HG03066 (cell line): Measurements from ENCODE around the gene CD6.

Experiments used
- ATAC-seq: cut with Tn5 transposase; IDR thresholded peaks from one replicate; pipeline ENCODE4 v1.9.1; 2021; ENCODE audit warnings: low read depth; ENCODE audit not compliant: unreplicated experiment

Gene CD6

DNA sequence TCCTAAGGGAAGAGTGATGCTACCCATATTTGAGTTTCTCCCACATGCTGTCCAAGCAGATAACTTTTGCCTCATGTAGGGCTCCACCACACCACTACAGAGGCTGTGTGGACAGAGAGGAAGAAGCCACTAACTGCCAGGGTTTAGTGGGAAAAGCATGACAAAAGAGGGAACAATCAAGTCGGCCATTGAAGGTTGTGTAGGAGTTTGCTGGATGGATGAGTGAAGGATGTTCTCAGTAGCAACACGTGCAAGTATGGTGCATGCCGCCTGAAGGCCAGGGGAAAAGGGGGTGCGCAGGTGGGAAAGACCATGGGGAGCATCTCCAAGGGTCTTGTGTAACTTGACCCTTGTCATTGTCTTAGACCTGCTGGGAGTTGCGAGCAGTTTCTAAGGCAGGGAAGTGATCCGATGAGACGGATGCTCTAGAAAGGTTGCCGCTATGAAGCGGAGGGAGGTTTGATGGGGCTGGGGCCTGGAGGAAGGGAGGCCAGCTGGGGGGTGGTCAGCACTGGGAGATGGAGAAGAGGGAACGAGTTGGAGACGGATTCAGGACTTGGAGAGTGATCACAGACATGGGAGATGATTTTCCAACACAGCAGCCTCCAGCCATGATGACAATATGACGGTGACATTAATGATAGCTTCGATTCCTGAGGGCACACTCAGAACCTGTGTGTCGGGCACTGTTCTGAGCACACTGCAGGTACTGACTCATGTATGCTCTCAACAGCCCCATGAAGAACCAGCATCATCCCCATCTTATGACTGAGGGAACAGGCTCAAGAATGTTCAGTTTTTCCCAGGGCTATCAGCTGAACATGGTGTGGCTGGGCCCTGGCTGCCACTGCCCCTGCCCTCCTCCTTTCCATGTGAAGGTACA lies 53.7 kb downstream of the CD6 start:
- ATAC-seq: no peak

DNA sequence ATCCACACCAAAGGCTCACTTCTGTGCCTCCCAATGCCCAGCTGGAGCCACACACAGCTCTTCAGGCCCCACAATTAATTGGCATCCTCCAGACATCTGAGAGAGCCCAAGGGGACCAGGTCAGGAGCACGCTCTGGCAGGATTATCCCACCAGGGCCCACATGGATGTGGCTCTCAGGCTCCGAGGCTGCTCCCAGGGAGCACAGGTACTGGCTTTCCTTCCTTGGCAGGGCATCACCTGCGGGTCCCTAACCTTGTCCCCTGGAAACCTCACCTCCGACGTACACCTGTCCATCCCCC lies 54.3 kb downstream of the CD6 start:
- ATAC-seq: no peak

DNA sequence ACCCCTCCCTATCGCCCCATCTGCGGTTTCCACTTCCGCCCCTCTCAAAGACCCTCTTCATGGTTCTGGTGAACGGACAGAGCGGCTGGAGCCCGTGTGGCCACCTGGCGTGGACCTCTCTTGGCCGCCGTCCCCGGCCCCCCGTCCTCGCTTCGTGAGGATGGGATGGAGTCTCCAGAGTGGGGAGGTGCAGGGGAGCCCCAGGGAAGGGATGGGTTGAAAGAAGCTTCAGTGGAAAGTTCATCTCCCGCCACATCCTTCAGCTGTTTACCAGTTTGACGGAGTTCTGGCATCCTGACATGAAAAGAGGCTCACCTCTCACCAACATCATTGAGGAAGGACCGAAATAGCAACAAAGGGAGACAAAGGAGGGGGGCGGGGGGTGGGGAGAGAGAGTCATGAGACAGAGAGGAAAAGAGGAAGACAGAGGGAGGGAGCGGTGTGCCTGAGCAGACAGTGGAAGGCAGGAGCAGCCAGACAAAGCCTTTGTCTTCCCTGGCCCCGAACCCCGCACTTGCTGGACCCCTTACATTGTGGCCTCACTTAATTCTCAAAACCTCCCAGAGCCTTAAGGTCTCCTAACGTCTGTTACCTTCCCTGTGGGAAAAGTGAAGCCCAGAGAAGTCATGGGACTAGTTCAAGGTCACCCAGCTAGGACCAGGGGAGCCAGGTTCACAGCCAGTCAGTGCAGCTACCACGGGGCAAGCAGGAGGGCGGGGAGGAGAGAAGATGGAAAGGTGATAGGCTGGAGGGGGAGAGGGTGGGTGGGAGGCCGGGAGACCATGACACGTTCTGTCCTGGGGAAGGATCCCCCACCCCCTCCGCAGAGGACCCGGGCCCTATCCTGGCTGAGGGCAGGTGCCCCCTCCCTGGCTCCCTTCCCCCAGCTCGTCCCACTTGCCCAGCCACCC lies 54.9 kb downstream of the CD6 start:
- ATAC-seq: no peak

DNA sequence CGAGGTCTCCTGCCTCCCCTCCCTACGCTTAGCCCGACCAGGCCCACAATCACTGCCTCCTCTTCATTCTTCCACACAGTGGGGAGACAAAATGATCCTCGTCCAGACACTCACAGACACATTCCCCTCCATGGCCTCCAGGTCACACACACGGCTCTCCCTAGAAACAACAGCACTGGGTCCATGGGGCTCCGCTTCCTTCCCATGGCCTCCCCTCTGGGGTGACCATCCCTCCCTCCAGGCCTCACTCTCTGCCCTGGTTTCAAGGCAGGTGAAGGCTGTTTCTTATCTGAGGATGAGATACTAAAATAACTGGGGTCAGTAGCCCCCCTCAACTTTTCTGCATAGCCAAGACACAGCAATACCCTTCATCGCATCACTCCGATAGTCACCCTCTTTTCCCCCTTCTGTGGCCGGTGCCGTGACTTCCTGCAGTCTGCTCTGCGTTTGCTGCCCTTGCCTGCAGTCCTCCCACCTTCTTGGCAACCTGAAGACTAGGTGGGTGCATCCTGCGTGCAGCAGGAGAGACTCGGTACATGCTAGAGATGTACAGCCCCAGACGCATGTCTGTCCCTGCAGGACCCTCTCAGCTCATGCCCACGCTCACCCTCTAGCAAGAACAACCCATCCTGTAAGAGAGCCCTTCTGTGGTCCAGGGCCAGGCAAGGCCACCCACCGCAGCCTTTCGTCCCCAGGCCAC lies 55.8 kb downstream of the CD6 start:
- ATAC-seq: no peak

DNA sequence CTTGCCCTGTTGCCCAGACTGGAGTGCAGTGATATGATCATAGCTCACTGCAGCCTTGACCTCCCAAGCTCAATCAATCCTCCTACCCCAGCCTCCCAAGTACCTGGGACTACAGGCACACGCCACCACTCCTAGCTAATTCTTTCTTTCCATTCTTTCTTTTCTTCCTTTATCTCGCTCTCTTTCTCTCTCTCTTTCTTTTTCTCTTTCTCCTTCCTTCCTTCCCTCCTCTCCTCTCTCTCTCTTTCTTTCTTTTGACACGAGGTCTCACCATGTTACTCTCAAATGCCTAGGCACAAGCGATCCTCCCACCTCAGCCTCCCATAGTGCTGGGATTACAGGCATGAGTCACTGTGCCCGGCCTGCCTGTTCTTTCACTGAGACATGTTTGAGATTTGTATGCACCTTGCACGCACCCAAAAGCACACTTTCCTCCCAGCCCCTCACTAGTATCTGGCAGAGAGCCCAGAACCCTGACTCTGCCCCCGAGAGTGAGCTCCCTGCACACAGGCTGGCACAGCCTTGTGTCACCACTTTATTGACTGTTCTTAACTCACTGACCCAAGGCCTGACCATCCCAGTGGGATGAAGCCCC lies 56.8 kb downstream of the CD6 start:
- peak; percentile 79 for ATAC-seq

DNA sequence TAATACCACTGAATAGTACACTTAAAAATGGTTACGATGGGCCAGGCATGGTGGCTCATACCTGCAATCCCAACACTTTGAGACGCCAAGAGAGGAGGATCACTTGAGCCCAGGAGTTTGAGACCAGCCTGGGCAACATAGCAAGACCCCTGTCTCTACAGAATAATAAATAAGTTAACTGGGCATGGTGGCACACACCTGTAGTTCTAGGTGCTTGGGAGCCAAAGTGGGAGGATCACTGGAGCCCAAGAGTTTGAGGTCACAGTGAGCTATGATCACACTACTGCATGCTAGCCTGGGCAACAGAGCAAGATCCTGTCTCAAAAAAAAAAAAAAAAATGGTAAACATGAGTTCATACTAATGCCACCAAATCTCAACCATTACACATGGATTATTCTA lies 61.3 kb downstream of the CD6 start:
- ATAC-seq: no peak

DNA sequence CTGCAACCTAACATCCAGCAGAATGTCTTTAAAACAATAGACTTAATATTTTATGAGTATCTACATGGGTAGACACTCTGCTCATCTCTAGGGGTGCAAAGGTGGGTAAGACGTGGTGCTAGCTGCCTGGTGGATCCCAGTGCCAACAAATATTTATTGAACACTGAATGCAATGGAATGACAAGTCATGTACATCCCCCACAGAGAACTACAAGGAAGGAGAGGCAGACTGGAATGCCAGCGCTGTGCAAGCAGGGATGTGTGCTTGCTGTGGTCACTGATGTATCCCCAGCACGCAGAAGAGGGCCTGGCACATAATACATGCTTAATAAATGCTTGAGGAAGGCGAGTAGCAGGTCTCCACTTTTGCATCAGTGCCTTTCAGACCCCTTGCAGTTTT lies 61.9 kb downstream of the CD6 start:
- no peak for ATAC-seq

DNA sequence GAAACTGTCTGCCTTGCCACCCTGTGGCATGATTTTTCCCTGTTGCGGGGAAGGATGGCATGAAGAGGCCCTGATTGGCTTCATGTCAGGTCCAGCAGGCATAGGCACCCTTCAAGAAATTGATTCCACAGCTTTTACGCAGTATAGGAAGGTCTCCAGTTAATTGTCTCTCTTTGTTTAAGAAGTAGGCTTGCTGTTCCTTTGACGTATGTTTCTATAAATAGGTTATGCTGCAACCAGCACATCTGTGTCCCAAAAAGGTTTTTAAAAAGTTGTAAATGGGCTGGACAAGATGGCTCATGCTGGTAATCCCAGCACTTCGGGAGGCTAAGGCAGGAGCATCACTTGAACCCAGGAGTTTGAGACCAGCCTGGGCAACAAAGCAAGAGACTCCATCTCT lies 62.6 kb downstream of the CD6 start:
- ATAC-seq: no peak

DNA sequence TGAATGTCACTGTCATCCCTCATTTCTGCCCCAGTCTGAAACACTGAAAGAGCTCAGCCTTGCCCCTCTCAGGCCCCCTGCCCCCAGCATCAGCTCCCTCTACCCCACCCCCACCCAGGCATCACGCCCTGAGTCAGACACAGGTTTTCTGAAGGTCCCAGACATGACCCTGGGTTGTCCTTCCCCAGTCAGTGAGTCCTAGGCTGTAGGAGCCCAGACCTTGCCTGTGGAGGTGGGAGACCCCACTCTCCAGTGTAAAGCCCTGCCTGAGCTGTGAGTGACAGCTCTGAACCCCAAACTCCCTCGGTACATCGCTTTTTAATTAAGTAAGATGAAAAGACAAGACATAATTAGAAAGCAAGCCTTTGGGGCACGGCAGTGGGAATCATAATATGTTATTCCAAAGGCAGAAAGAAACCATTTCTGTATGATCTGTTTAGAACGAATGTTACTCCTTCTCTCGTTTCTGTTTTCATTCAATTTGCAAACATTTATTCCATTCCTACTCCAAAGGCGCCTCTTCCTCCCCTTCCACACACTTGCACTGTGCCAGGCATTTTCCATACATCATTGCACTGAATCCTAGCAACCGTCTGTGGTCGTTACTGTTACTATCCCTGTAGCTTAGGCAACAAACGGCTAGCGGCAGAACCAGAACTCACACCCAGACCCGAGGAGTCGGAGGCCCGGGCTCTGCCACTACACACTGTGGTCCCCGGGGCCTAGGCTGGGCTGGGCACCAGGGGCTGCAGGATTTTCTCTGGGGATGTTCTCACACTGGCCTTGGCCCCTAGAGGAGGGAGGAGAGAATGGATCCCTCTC lies 63.4 kb downstream of the CD6 start:
- no peak for ATAC-seq

DNA sequence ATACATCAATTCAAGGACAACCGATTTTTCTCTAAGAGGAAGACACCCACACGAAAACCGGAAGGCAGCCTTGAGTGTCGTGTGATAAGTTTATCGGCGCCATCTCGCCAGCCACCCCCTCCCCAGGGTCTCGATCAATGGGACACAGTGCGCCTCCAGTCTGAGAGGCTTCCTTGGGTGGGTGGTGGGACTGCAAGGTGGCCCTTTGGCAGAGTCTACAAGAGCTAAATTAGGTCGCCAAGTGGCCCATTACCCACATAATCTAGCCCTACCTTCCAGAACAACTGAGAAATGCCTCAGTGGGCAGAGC lies 64.0 kb downstream of the CD6 start:
- ATAC-seq: no peak

DNA sequence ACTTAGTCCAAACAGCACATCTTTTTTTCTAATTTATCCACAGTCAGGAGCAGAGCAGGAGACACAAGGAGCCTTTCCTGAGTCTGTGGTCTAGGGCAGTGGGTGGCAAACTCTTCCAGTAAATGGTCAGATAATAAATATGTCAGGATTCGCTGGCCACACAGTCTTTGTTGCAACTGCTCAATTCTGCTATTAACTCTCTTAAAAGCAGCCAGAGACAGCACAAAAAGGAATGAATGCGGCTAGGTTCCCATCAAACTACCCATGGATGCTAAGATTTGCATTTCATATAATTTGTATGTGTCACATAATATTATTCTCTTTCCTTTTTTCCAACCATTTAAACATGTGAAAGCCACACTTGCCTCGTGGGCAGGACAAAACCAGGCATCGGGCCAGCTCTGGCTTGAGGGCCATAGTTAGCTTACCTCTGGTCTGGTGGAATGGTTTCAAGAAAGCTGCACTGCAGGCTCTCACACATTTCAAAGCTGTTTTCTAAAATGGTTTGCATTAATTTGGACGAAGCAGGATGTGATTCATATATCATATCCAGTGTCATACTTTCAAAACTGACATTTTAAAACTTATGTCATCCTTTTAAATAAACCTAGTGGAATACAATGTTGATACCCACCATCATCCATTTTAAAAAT lies 66.1 kb downstream of the CD6 start:
- ATAC-seq: no peak

DNA sequence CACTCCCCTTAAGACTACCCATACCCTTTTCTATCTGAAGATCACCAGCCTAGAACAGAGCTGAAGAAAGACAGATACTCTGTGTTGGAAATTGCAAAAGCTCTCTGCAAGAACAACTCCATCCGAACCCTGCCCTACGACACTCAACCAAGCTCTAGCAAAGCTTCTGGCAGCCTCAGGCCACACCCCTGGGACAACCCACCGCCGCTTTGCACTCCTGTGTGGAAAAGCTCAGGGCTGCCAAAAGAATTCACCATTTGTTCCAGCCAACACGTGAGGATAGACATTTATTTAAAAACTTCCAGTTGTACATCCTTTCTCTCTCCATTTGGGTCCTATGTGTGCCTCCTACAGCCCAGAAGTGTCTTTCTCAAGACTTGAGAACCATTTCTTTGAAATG lies 68.4 kb downstream of the CD6 start:
- no peak for ATAC-seq

DNA sequence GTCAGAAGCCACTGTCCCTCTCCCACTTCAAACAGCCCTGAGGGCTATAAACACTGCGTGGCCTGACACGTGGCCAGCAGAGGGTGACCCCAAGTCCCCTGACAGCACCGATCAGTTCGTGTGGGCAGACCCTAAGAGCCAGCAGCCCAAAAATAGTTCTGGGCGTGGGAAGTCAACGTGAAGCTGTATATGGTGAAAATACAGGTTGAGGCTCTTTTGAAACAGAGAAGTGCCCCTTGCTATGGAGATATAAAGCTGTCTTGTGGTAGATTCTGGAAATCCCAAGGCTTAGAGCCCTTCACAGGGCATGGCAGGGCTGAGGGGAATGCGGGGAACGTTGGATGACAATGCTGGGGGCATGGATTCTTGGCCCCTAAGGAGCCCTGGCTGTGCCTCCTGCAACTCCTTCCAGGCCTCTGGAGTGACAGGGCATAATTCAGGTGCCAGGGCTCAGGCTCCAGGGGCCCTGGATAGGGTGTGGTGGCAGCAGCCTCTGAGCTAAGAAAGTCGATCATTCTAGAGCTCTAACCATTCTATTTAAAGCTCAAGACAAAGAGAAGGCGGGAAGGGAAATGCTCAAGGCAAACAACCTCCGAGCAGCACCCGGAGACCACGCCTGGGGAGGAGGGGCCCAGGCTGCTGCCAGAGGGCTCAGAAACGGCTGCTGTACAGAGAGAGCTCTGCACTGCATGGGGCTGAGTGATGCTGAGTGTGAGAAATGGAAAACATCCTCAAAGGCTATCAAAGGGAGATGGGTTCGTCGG lies 70.5 kb downstream of the CD6 start:
- ATAC-seq: peak; percentile 91

DNA sequence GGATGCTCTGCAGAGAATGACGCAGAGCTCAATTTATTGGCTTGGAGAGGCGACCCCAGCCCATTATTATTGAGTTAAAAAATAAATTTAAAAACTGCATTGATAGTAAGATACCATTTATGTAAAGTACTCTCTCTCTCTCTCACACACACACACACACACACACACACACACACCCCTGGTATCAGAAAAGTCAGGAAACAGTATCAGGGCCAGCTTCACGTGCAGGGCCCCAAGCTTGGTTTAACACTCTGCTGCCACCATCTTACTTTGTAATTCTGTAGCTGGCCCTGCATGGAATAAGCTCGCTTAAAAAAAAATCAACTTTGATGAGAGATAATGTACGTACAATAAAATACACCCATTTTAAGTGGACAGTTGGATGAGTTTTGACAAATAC lies 71.1 kb downstream of the CD6 start:
- peak; percentile 9 for ATAC-seq

DNA sequence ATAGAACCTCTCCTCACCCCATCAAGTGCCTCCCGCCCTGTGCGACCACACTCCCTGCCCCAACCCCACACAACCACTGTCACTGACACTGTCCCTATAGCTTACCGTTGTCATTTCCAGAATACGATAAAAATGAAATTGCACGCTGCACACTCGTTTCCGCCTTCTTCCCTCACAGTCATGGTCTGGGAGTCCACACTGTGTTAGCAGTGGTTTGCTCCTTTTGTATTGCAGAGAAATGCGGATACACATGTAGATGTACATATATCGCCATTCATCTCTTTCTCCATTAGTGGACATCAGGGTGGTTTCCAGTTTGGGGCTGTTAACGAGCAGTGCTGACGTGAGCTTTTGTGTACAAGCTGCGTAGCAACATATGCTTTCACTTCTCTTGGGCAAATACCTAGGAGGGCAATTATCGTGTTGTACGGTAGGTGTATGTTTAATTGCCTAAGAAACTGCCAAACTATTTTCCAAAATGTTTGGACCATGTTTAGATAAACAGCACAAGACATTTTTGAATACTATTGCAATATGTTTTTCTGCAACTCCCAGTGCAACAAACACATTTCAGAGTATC lies 71.6 kb downstream of the CD6 start:
- no peak for ATAC-seq

DNA sequence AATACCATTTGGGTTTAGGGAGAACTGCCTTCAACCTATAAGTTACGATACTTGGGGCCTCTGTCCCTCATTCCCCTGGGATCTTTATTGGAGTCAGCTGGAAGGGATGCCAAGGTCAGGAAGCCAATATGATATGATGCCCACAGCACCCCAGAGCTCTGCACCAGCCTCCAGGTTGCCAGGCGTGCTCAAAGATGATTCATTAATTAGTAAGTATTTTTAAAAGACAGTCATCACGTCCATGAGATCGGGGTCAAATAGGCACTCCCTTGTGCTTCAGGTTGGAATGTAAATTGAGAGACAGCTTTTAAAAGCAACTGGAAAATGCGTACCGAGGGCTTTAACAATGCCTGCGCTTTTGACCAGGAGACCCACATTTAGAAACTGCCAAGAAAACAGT lies 73.8 kb downstream of the CD6 start:
- no peak for ATAC-seq

DNA sequence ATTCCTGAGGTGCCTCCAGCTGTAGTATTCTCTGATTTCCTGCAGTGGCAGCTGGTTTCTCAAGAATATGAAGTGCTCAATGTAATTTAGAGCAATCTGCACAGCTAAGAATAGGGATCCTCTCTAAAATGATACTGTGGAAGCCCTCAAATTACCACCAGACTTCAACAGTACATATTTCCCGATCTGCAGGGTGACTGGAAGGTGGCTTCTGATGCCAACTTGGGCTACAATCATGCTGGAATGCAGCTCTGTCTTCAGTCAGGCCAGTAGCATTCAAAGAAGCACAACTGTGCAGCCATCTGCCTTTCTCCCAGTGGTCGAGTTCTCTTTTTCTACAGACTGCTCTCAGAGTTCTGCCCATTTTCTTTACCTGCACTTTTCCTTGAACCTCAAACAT lies 75.4 kb downstream of the CD6 start:
- ATAC-seq: no peak

DNA sequence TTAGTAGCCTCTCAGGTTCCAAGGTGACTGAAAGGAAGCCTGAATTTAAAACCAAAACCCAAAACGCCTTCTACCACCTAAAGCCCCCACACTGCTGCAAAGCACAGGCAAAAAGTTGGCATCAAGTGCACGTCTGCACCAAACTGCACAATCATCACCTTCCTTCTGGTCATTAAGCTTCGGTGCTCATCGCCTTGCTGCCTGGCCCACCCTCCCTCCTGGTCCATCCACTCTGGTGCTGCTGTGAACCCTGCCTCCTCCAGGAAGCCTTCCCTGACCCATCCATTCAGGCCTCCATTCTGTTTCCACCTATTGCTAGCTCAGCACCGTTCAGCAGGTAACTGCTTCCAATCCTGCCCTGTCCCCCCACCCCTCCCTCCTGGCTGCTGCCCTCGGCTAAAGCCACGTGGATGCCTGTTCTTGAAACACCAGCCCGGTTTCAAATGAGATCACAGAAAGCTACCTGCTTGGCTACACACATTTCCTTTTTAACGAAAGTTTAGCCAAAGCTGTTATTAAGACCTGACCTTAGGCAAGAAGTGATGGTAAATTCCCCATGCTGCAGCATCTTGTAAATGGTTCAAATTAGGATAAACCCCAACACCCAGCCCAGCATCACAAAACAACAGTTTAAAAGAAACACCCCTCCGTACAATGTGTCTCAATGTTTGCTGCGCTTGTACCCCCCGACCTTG lies 77.0 kb downstream of the CD6 start:
- no peak for ATAC-seq
